Measurements from ENCODE around the gene NAA15.
A peak's percentile ranks its signal among the peaks of the same experiment; 100 is the strongest.
"Not testable (repeated sequence)": the region's sequence is repeated elsewhere in the genome, so short reads cannot be mapped to it uniquely, and the experiment has no call there.

NAA15 gene

DNA sequence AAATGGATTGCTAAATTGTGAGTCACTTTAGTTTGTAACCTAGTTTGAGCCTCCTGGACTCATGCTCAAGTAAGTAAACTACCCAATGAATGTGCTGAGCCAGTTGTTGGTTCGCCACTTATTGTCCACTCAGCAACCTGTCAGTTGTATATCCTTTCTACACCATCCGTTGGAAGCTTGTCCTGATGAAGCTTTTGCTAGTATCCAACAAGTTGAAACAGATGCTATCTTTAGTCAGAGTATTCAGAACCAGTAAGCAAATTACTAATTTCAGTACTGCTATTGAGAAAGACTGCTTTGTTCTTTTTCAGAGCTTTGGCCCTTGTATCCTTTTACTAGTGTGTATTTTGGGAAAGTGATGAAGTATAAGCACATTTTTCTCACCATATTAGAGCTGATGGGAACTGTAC lies 4.3 kb upstream of the NAA15 start:
- DNase-seq (ENCODE audit: low read depth): no peak

DNA sequence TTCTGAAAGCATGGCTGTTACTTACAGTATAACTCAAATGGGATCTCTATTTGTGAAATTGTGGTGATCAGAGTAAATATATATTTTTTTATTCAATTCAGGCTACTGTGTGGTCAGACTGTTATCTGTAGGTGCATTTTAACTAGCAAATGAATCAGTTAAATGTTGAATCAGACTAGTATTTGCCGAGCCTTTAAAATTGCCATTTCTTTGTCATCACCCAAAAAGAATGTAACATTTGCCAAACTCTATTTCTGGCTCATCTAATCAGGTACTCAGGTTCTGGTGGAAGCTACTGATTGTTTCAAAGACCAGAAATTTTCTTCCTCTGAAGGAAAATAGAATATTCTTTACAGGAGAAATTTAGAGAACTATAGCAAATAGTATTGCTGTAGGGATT lies 1.8 kb upstream of the NAA15 start:
- DNase-seq (ENCODE audit: low read depth): no peak

DNA sequence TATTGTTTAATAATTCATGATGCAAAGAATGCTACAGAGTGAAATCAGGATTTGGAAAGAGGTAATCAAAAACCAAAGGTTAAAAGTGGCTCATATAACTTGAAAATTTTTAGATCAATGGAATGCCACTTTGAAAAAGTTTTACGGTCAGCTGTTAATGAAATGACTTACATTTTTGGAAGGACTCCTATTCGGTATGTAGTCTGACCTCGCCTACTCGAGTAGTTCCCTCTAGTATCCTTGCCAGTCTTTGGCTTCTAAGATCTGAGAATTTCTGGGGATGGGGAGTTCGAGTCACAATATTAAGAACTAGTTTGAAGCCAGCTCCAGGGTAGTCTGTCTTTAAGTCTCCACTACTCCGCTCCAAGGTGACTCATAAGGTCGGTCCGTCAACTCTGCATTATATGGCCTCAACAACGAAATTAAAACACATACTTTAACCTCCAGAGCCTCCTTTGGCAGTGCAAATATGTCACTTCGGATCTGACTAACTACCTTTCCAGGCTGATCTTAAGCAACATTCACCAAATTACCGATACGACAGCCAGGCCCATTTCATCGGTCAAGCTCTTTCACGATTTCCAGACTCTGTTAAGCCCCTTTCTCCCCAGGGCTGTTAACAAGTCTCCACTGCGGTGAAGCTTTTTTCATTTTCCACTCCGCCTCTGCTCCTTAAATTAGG lies 733 bp upstream of the NAA15 start:
- DNase-seq (ENCODE audit: low read depth): no peak

DNA sequence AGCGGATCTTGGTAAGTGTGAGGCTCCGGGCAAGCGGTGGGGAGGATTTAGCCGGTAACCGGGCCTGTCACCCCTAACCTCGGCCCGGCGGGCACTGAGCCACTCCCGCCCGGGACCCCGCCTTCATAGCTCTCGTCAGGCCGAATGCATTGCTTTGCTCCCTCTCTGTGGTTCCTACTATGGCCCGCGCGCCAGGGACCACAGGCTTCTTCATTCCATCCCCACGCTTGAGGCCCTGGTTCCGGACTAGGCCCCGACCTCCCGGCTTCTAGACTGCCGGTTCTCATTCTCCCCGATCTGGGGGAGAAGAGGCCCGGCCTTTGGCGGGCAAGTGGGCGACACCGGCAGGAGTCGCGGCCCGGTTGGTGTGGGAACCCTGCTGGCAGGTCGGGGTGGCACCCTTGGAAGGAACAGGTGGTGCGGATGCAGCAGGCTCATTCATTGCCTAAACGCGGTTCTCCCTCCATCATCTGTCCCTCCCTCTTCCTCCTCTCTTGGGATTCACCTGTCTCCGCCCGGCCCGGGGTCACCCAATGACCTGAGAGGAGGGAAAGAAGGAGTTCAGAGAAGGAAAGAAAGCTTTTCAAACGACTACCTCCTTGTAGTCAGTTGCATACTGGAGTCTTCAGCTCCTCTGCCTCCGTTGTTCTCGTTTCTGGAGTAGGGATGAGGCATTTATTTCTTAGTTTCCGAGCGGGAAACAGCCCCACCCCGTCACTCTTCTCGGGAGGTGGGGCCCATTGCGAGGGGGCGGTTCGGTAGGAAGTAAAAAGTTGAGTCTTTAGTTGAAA lies 711 bp downstream of the NAA15 start, which contains the start of gene NDUFC1:
NDUFC1 (minus strand) TSS at position 657 of the 791 bp plus-strand sequence. CDS start 6,679 bp downstream, outside the sequence.
- DNase-seq (ENCODE audit: low read depth): no peak

DNA sequence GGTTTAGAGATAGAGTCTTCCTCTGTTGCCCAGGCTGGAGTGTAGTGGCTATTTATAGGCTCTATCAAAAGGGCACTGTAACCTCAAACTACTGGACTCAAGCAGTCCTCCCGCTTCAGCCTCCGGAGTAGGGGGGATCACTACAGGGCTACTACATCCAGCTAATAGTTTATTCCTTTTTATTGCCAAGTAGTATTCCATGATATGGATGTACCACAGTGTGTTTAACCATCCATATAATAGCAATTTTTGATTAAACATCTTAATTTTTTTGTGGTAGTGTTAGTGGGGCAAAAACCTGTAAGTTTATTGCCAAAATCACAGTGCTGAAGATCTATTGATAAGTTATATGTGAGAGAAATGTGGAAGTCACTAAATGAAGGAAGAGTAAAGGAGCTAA lies 3.6 kb downstream of the NAA15 start:
- no peak for DNase-seq (ENCODE audit: low read depth)

DNA sequence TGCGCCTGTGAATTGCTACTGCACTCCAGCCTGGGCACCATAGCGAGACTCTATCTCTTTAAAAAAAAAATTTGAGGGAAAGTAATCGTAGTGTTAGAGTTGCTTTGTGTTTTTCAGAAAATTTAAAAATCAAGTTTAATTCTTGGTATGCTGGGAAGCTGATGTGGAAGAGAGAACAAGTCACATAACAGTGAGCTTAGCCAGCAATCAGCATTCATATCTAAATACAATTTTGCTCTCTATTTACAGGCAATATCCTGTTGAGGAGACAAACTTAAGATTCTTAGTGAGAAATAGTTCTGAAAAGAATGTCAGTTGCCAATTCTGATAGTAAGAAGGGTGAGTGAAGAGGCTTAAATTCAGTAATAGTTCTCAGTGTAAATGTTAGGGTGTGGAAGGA lies 10.6 kb downstream of the NAA15 start:
- DNase-seq (ENCODE audit: low read depth): no peak

DNA sequence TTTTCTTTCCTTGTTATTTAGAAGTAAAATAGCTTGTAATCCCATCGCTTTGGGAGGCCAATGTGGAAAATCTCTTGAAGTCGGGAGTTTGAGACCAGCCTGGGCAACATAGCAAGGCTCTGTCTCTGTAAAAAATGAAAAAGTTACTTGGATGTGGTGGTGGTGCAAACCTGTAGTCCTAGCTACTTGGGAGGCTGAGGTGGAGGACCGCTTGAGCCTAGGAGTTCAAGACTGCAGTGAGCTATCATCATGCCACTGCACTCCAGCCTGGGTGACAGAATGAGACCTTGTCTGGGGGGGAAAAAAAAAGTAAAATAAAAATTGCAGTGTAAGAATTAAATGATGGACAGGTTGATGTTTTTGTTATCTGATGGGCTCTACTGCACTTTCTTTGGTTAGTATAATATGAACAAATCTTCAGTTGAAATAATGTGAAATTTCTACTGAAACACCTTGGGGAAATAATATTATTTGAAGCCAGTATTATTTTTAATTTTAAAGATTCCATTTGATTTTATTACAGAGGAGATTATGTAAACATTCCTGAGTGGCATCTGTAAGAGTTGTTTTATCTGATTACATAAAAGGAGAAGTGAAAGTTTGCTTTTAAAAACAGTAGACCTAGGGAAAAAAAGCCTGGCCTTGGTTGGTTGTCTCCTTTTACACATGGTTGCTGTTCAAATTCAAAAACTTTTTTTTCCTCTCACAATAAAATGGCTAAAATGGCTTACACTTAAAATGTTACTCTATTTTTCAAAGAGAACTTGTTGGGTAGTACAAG lies 11.4 kb downstream of the NAA15 start:
- DNase-seq (ENCODE audit: low read depth): no peak

DNA sequence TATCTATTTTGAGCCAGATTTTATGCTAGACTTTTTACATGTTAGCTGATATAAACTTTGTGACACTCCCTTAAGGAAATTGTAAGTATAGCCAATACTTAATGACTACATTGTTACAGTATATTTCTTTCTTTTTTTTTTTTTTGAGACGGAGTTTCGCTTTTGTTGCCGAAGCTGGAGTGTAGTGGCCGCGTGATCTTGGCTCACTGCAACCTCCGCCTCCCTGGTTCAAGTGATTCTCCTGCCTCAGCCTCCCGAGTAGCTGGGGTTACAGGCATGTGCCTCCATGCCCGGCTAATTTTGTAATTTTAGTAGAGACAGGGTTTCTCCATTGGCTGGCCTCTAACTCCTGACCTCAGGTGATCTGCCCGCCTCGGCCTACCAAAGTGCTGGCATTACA lies 12.1 kb downstream of the NAA15 start:
- not testable (repeated sequence) for DNase-seq (ENCODE audit: low read depth)

DNA sequence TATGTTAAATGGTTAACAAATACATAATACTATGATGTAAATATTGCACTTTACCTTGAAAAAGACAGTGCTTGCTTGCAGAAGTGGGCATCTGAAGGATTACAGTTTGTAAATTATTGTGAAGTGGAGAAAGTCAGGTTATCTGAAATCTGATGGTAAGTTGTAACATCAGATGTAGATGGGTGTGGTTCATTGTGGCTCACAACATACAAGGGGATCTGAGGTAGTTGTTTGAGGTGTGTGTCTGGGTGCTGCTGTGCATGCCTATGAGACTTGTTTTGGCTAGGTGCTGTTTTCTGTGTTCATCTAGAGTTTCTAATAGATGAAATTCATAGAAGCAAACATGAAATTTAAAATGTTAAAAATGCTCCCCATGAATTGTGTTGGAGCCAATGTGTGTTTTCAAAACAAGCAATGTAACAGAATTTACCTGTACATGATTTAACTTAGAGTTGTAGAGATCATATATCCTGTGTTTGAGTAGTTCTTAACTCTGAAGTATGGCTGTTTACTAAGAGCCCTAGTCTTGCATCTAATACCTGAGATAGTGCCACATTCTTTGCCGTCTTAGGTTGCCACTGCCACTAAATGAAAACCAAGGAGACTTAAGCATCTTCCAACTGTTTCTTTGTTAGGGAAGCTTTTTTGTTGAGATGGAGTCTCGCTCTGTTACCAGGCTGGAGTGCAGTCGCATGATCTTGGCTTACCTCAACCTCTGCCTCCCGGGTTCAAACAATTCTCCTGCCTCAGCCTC lies 12.9 kb downstream of the NAA15 start:
- DNase-seq (ENCODE audit: low read depth): no peak

DNA sequence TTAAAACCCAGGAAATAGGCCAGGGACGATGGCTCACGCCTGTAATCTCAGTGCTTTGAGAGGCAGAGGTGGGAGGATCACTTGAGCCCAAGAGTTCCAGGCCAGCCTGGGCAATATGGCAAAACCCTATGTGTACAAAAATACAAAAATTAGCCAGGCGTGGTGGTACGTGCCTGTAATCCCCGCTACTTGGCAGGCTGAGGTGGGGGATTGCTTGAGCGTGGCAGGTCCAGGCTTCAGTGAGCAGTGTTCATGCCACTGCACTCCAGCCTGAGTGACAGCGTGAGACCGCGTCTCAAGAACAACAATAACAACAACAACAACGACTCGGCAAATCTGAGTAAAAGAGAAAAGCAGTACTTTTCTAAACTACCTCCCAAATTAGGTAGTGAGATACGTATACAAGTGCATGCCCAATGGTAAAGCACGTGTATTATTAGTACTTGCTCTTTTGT lies 13.9 kb downstream of the NAA15 start:
- no peak for DNase-seq (ENCODE audit: low read depth)

DNA sequence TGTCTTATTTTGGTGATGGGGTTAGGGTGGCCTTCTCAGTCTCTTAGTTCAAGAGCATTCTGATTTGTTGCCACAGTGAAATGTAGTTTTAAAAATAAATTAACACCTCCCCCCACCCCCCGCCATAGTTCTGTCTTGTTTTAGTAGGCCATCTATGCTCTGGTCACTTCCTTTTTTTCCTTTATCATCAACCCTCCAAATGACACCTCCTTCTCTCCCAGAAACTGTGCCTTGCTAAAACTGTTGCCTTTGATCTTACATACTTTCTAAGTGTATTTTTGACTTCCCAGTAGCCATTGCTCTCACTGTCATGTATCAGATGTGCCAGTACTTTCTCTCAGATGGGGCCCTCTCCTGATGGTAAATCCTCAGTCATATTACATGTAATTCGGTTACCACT lies 15.4 kb downstream of the NAA15 start:
- no peak for DNase-seq (ENCODE audit: low read depth)

DNA sequence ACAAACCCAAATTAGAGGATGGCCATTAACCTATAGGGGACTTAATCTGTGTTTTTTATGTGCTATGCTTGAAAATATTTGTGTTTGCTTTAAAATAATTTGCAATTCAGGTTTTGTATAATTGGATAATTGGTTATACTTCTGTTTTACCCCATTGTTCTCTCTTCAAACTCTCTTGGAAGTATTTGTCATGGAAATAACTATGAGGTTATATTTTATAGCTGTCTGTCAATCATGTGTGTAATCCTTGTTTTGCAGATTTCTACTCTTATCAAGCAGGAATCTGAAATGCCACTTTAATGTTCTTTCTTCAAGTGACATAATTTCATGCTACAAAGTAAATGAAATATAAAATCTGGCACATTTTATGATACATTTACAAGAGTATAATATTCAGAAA lies 16.3 kb downstream of the NAA15 start:
- no peak for DNase-seq (ENCODE audit: low read depth)

DNA sequence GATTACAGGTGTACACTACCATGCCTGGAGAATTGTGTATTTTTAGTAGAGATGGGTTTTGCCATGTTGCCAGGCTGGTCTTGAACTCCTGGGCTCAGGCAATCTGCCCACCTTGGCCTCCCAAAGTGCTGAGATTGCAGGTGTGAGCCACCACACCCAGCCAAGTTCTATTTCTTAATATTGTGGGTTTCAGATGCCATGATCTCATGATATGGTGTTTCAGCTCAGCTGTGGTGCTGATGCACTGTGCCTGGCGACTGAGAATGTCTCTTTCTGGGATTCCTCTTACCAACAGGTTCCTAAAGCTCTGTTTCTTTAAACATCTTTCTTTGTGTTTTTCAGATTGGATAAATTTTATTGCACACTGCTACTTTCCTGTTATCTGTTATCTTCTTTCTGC lies 18.3 kb downstream of the NAA15 start:
- no peak for DNase-seq (ENCODE audit: low read depth)

DNA sequence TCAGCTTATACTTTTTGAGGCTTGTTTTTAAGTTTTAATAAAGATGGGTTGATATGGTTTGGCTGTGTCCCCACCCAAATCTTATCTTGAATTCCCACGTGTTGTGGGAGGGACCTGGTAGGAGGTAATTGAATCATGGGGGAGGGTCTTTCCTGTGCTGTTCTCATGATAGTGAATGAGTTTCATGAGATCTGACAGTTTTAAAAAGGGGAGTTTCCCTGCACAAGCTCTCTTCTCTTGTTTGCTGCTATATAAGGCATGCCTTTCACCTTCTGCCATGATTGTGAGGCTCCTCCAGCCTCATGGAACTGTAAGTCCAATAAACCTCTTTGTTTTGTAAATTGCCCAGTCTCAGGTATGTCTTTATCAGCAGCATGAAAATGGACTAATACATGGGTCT lies 20.8 kb downstream of the NAA15 start:
- not testable (repeated sequence) for DNase-seq (ENCODE audit: low read depth)

DNA sequence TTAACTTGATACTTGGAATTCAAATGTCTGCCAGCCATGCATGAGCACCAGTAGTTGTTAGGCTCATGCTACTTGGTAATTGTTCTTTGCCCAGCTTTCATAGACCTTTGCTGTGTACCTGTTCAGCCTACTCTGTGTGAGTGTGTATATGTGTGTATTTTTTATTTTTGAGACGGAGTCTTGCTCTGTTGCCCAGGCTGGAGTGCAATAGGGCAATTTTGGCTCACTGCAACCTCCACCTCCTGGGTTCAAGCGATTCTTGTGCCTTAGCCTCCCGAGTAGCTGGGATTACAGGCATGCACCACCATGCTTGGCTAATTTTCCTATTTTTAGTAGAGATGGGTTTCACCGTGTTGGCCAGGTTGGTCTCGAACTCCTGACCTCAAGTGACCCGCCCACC lies 21.2 kb downstream of the NAA15 start:
- DNase-seq (ENCODE audit: low read depth): not testable (repeated sequence)

DNA sequence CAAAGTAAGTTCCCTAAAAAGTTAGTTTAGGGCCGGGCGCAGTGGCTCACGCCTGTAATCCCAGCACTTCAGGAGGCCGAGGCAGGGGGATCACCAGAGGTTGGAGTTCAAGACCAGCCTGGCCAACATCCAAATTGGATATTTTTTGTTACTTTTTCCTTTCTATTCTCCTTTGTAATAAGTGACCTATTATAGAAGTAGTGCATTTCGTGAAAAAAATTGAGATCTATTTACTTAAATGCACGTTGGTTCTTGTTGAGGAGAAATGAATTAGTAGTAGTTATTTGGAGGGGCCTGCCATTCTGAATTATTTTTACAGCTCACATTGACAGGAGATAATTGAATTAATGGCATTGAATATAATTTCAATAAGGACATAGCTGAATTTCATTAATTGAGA lies 23.3 kb downstream of the NAA15 start:
- DNase-seq (ENCODE audit: low read depth): no peak

DNA sequence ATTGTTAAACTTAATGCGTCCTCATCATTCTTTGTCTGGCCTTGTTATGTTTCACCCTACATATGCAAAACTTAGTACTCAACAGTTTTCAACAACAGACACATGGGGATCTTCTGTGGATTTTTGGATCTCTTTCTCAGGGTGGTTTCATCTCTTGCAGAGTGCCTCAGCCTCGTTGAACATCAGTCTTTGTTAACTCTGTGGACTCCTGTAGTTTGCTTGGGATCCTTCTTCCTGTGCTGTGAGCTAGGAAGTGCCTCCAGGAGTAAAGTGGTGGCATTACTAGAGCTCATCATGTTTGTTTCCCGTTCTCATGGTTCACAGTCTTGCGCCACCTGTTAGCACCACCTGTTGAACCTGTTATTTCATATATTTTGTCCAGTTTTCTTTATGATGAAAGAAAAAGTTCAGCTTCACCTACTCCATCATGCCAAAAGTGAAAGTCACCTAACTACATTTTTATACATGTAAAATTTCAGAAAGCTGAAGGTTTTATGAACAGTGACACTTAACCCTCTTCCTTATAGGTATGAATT lies 28.4 kb downstream of the NAA15 start:
- no peak for DNase-seq (ENCODE audit: low read depth)

DNA sequence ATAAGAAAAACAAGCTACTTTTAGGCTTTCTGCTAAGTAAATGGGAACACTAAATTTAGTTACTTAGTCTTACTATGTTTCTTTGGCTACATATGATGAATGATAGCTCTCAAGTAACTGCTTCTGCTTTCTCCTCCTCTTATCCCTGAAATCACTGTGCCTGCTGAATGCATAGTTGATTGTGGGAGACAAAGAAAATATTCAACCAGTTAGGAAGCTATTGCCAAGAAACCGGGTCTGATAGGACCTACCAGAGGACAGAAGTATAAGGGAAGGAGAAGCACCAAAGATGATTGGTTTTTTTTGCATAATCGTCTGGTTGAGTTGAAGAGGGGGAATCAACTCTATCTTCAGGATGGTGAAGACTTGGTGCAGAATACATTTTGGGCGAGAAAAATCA lies 29.0 kb downstream of the NAA15 start:
- no peak for DNase-seq (ENCODE audit: low read depth)

DNA sequence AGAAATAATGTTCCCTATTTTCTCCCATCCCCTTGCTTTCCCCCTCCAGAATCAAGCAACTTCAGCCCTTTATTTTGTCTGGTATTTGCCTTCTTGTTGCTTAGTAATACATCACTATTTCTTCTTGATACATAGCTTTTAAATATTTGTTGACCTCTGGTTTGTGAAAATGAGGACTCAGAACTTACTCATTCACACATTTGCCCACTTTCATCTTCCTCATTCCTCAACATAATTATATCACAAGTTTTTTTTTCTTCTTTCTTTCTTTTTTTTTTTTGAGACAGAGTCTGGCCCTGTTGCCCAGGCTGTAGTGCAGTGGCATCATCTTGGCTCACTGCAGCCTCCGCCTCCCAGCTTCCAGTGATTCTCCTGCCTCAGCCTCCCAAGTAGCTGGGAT lies 29.9 kb downstream of the NAA15 start:
- peak; percentile 16 for DNase-seq (ENCODE audit: low read depth)

DNA sequence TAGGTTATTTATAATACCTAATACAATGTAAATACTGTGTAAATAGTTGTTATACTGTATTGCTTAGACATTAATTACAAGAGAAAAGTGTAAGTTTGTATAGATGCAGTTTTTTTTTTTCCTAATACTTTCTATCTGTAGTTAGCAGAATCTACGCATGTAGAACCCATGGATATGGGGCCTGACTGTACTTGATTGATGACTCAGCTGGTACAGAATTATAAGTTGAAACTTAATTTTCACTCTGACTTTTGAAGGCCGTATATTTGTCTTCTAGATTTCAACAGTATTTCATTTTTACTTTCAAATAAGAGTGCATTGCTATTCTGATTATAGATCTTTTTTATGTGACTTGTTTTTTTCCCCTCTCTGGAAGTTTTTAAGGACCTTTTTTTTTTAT lies 31.7 kb downstream of the NAA15 start:
- DNase-seq (ENCODE audit: low read depth): no peak

DNA sequence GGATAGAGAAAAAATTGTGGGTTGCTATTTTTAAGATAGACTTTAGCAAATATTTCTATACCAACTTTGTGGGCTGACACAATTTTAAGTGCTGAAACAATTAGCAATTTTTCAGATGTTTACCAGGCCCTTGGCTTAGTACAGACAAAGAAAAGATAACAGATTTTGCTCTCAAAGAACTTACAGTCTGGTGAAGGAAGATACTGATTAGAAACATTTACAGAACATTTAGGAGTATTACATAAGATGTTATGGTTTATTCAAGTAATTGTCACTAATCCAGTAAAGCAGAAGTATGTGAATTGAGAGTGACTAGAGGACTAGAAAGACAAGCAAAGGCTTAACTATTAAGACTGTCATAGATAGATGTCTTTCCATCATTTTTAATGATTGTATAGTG lies 36.3 kb downstream of the NAA15 start:
- DNase-seq (ENCODE audit: low read depth): no peak

DNA sequence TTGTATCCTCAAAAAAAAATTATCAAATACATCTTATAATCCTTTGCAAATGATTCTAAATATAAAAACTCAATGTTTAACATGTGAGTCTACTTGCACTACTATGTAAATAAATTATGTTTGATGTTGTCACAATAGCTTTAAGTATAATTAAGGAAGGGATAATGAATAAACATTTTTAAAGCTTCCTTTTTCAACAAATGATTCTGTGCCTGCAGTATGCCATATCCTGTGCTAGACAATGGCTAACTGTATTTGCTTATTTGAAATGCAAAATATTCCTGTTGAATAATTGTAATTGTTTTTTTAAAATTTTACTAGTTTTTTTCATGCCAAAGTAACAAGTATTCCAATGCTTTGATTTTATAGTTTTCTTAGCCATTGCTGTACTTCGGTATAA lies 60.0 kb downstream of the NAA15 start:
- no peak for DNase-seq (ENCODE audit: low read depth)

All from GM04503 (cell line).